Measurements from ENCODE around the gene USF1.
"Not testable (repeated sequence)": the region's sequence is repeated elsewhere in the genome, so short reads cannot be mapped to it uniquely, and the experiment has no call there.

The USF1 gene

GRCh38 chr1:161069731-161070270, 24.0 kb upstream of the USF1 start, which contains the start of gene ARHGAP30:
ARHGAP30 (minus strand) TSS chr1:161069891; CDS start chr1:161069624, 267 bp downstream.
- TF ChIP-seq CTCF (IDR thresholded peaks at IDR 0.05; ENCODE audit: low read depth, low read length): no peak
- H3K4me3 ChIP-seq (ENCODE audit: low read depth, low read length): no peak within 1 kb of the TSS

GRCh38 chr1:161069241-161069640, 23.5 kb upstream of the USF1 start:
- H3K4me3 ChIP-seq (ENCODE audit: low read depth, low read length): no peak overlapping the region
- TF ChIP-seq CTCF (IDR thresholded peaks at IDR 0.05; ENCODE audit: low read depth, low read length): no peak

- no peak for TF ChIP-seq CTCF (IDR thresholded peaks at IDR 0.05; ENCODE audit: low read depth, low read length)
- H3K4me3 ChIP-seq (ENCODE audit: low read depth, low read length): no peak overlapping the region
Observed at GRCh38 chr1:161068306-161069234, 22.8 kb upstream of the USF1 start.

DNA sequence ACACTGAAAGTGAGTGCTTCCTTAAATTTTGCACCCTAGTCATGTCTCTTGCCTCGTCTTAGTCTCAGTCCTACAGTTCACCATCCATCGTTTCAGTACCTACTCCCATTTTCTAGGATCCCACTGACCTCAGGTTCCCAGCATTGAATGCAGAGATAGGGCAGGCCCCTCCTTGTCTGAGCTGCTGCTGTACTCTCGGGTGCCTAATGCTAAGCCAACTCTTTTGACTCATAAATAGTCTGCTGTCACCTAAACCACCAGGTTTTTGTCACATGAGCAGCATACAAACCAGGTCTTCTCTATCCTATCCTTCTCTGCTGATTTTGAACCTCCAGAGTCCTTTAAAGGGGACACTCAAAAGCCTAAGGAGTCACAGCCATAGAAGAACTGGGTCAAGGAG, 20.9 kb upstream of the USF1 start:
- no peak overlapping the region for H3K4me3 ChIP-seq (ENCODE audit: low read depth, low read length)
- no peak for TF ChIP-seq CTCF (IDR thresholded peaks at IDR 0.05; ENCODE audit: low read depth, low read length)

GRCh38 chr1:161065681-161066080, 19.9 kb upstream of the USF1 start:
- not testable (repeated sequence) for H3K4me3 ChIP-seq (ENCODE audit: low read depth, low read length)

DNA sequence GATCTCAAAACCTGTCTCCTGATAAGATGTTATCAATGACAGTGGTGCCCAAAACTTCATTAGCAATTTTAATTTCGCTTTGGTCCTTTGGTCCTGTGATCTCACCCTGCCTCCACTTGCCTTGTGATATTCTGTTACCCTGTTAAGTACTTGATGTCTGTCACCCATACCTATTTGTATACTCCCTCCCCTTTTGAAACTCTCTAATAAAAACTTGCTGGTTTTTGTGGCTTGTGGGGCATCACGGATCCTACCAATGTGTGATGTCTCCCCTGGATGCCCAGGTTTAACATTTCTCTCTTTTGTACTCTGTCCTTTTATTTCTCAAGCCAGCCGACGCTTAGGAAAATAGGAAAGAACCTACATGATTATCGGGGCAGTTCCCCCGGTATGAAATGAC, 18.2 kb upstream of the USF1 start:
- H3K4me3 ChIP-seq (ENCODE audit: low read depth, low read length): not testable (repeated sequence)

DNA sequence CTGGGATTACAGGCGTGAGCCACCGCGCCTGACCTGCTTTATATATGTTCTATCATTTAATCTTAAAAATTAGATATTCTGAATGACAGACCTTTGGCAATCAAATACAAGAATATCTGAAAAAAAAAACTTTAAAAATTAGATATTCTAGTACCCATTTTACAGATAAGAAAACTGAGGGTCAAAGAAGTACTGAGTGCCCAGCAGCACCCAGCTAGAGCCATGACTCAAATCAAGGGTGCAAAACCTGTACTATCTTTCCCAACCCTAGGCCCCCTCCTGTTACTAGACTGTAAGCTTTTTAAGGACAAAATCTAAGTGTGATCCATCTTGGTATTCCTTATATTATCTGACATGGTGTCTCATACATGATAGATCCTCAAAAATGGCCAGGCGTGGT, 15.6 kb upstream of the USF1 start:
- no peak for TF ChIP-seq CTCF (IDR thresholded peaks at IDR 0.05; ENCODE audit: low read depth, low read length)
- H3K4me3 ChIP-seq (ENCODE audit: low read depth, low read length): no peak overlapping the region

- TF ChIP-seq CTCF (IDR thresholded peaks at IDR 0.05; ENCODE audit: low read depth, low read length): no peak
- H3K4me3 ChIP-seq (ENCODE audit: low read depth, low read length): no peak overlapping the region
Observed at GRCh38 chr1:161059293-161059692, 13.5 kb upstream of the USF1 start.

Measured in WI38 (cell line).